ENCODE data around the gene RRAGC.

The RRAGC gene

GRCh38 chr1:38804062-38804886, 55.3 kb downstream of the RRAGC start:
- Histone ChIP-seq H3K4ac (ENCODE audit: low read depth in 1 of 2, low read length in 2 of 2) (no peak overlapping the region), H2AFZ (ENCODE audit: low read depth, low read length) (peak overlapping the region; percentile 64), H4K8ac (ENCODE audit: low read length) (peak overlapping the region; percentile 36), H2BK12ac (ENCODE audit: low read length in 2 of 2) (no peak overlapping the region), H3K27me3 (ENCODE audit: control insufficient read depth in 1 of 2, insufficient read depth in 1 of 2, low read length in 2 of 2) (peaks cover 68 to 69% of the 10 kb centered on the region in 2 experiments), H3K36me3 (ENCODE audit: control insufficient read depth in 1 of 2, insufficient read depth in 2 of 2, low read depth in 1 of 2, low read length in 2 of 2) (no peaks in the 10 kb centered on the region), H3K4me3 (ENCODE audit: insufficient read depth in 1 of 2, low read depth in 1 of 2, low read length in 2 of 2) (peak overlapping the region; percentile 42 to 59), H3K9me3 (ENCODE audit: control insufficient read depth, low read length) (peaks cover 8% of the 10 kb centered on the region), H4K91ac (ENCODE audit: low read length) (no peak overlapping the region), H2AK5ac (ENCODE audit: low read length, severe bottlenecking) (no peak overlapping the region), H3K14ac (ENCODE audit: low read length in 2 of 2) (no peak overlapping the region), H2BK5ac (ENCODE audit: low read depth, low read length, poor library complexity, severe bottlenecking) (no peak overlapping the region), H3K18ac (ENCODE audit: low read depth in 1 of 2, low read length in 2 of 2) (no peak overlapping the region), H3K4me1 (ENCODE audit: control insufficient read depth, insufficient read depth, low read depth, low read length) (peaks cover 7% of the 10 kb centered on the region), H2BK15ac (ENCODE audit: low read depth, poor library complexity, severe bottlenecking) (no peak overlapping the region), H3K27ac (ENCODE audit: low read length, poor library complexity, severe bottlenecking) (no peak overlapping the region), H3K79me1 (replicated peaks; ENCODE audit: low read length, poor library complexity, severe bottlenecking) (no peaks in the 10 kb centered on the region), H3K4me2 (ENCODE audit: low read length, poor library complexity, severe bottlenecking) (peak overlapping the region; percentile 87), H2BK120ac (ENCODE audit: low read depth, low read length) (no peak overlapping the region), H3K9ac (ENCODE audit: low read length) (no peak overlapping the region), H3K23ac (ENCODE audit: low read length in 2 of 2) (no peak overlapping the region)
- DNase-seq = peak; percentile 16
- 3% methylated on average over 43 of the region's 81 CpGs for WGBS

DNA sequence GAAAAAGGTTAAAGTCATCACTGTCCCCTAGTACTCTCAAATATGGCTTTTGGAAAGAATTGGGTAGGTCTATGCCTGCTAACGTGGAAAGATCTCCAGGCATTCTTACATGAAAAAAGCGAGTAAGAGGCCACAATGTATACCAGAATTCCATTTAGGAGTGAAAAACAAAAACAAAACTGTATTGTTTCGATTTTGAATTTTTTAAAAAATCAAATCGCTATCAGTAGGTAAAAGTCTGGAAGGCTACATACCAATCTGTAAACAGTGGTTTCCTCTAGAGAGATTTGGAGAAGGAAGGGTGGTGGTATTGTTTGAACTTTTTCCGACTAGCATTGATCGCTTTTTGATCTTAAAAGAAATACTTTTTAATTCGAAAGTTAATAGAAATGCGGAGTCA, 55.9 kb downstream of the RRAGC start:
- Histone ChIP-seq H3K23ac (ENCODE audit: low read length in 2 of 2) (no peak overlapping the region), H3K4me1 (ENCODE audit: control insufficient read depth, insufficient read depth, low read depth, low read length) (peaks cover 7% of the 10 kb centered on the region), H3K14ac (ENCODE audit: low read length in 2 of 2) (no peak overlapping the region), H3K36me3 (ENCODE audit: control insufficient read depth in 1 of 2, insufficient read depth in 2 of 2, low read depth in 1 of 2, low read length in 2 of 2) (no peaks in the 10 kb centered on the region), H3K4me2 (ENCODE audit: low read length, poor library complexity, severe bottlenecking) (peak overlapping the region; percentile 87), H2BK5ac (ENCODE audit: low read depth, low read length, poor library complexity, severe bottlenecking) (no peak overlapping the region), H3K9me3 (ENCODE audit: control insufficient read depth, low read length) (peaks cover 8% of the 10 kb centered on the region), H2BK15ac (ENCODE audit: low read depth, poor library complexity, severe bottlenecking) (no peak overlapping the region), H2AFZ (ENCODE audit: low read depth, low read length) (no peak overlapping the region), H2BK12ac (ENCODE audit: low read length in 2 of 2) (no peak overlapping the region), H3K79me1 (replicated peaks; ENCODE audit: low read length, poor library complexity, severe bottlenecking) (no peaks in the 10 kb centered on the region), H4K91ac (ENCODE audit: low read length) (no peak overlapping the region), H3K27me3 (ENCODE audit: control insufficient read depth in 1 of 2, insufficient read depth in 1 of 2, low read length in 2 of 2) (peaks cover 63 to 68% of the 10 kb centered on the region in 2 experiments), H3K4me3 (ENCODE audit: insufficient read depth in 1 of 2, low read depth in 1 of 2, low read length in 2 of 2) (peak overlapping the region; percentile 42 to 59), H3K27ac (ENCODE audit: low read length, poor library complexity, severe bottlenecking) (no peak overlapping the region), H3K9ac (ENCODE audit: low read length) (no peak overlapping the region), H3K18ac (ENCODE audit: low read depth in 1 of 2, low read length in 2 of 2) (no peak overlapping the region), H2AK5ac (ENCODE audit: low read length, severe bottlenecking) (no peak overlapping the region), H4K8ac (ENCODE audit: low read length) (no peak overlapping the region), H3K4ac (ENCODE audit: low read depth in 1 of 2, low read length in 2 of 2) (no peak overlapping the region), H2BK120ac (ENCODE audit: low read depth, low read length) (no peak overlapping the region)
- WGBS = 22% methylated on average over 6 of the region's 8 CpGs
- peak; percentile 21 for DNase-seq

DNA sequence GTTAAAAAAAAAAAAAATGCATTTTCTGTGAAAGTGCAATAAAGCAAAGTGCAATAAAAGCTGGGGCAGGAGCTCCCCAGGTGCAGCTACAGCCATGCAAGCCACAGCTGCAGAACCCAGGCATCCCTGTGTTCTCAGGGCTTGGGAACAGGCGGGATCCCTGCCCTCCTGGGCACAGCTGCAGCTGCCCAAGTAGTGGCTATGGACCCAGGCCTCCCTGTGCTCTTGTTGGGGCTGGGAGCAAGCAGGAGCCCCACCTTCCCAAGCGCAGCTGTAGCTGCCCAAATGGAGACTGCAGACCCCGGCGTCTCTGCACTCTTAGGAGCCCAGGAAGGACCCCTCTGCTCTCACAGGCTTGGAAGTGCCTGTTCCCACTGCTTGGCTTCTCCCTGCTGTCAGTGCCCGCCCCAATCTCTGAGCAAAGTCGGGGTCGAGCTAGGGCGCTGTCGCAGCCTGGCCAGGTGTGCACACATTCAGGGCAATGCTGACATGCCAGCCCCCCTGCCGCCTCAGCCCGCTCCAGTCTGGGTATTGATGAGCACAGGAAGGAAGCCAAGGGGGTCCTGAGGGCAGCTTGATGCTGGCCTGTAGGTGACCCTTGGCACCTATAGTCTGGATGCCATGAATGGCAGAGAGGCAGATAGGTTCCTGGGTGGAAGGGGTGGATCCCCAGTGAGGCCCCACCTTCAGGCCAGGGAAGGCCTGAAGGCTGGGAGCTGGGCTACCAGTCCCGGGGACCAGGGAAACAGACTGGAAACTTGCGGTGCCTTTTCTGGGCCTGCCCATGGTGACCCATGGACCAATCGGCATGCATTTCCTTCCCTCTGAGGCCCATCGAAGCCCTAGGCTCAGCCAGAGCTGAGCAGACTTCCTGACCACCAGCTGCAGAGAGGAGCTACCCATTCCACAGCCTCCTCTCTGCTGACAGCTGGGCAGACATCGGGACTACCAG, 58.6 kb downstream of the RRAGC start:
- no peak overlapping the region for H3K9ac ChIP-seq (ENCODE audit: low read length)
- no peak overlapping the region for H2BK12ac ChIP-seq (ENCODE audit: low read length in 2 of 2)
- no peak overlapping the region for H3K14ac ChIP-seq (ENCODE audit: low read length in 2 of 2)
- H3K4me1 ChIP-seq (ENCODE audit: control insufficient read depth, insufficient read depth, low read depth, low read length) = peaks cover 7% of the 10 kb centered on the region
- H3K18ac ChIP-seq (ENCODE audit: low read depth in 1 of 2, low read length in 2 of 2) = no peak overlapping the region
- no peaks in the 10 kb centered on the region for H3K36me3 ChIP-seq (ENCODE audit: control insufficient read depth in 1 of 2, insufficient read depth in 2 of 2, low read depth in 1 of 2, low read length in 2 of 2)
- peaks cover 4% of the 10 kb centered on the region for H3K9me3 ChIP-seq (ENCODE audit: control insufficient read depth, low read length)
- WGBS = 85% methylated on average over 16 of the region's 16 CpGs
- H2BK15ac ChIP-seq (ENCODE audit: low read depth, poor library complexity, severe bottlenecking) = no peak overlapping the region
- no peak overlapping the region for H3K23ac ChIP-seq (ENCODE audit: low read length in 2 of 2)
- H3K4me3 ChIP-seq (ENCODE audit: insufficient read depth in 1 of 2, low read depth in 1 of 2, low read length in 2 of 2) = no peak overlapping the region
- H3K27me3 ChIP-seq (ENCODE audit: control insufficient read depth in 1 of 2, insufficient read depth in 1 of 2, low read length in 2 of 2) = peaks cover 42 to 49% of the 10 kb centered on the region in 2 experiments
- no peak overlapping the region for H2AFZ ChIP-seq (ENCODE audit: low read depth, low read length)
- no peak overlapping the region for H3K4ac ChIP-seq (ENCODE audit: low read depth in 1 of 2, low read length in 2 of 2)
- H4K8ac ChIP-seq (ENCODE audit: low read length) = no peak overlapping the region
- no peak overlapping the region for H2BK120ac ChIP-seq (ENCODE audit: low read depth, low read length)
- H2BK5ac ChIP-seq (ENCODE audit: low read depth, low read length, poor library complexity, severe bottlenecking) = no peak overlapping the region
- H3K79me1 ChIP-seq (replicated peaks; ENCODE audit: low read length, poor library complexity, severe bottlenecking) = no peaks in the 10 kb centered on the region
- no peak overlapping the region for H3K4me2 ChIP-seq (ENCODE audit: low read length, poor library complexity, severe bottlenecking)
- no peak overlapping the region for H3K27ac ChIP-seq (ENCODE audit: low read length, poor library complexity, severe bottlenecking)
- no peak overlapping the region for H2AK5ac ChIP-seq (ENCODE audit: low read length, severe bottlenecking)
- H4K91ac ChIP-seq (ENCODE audit: low read length) = no peak overlapping the region
- DNase-seq = no peak

- Histone ChIP-seq H3K27ac (ENCODE audit: low read length, poor library complexity, severe bottlenecking) (no peak overlapping the region), H2AFZ (ENCODE audit: low read depth, low read length) (no peak overlapping the region), H2AK5ac (ENCODE audit: low read length, severe bottlenecking) (no peak overlapping the region), H2BK15ac (ENCODE audit: low read depth, poor library complexity, severe bottlenecking) (no peak overlapping the region), H3K9me3 (ENCODE audit: control insufficient read depth, low read length) (peaks cover 32% of the 10 kb centered on the region), H4K91ac (ENCODE audit: low read length) (no peak overlapping the region), H2BK12ac (ENCODE audit: low read length in 2 of 2) (no peak overlapping the region), H3K4me1 (ENCODE audit: control insufficient read depth, insufficient read depth, low read depth, low read length) (no peaks in the 10 kb centered on the region), H3K79me1 (replicated peaks; ENCODE audit: low read length, poor library complexity, severe bottlenecking) (no peaks in the 10 kb centered on the region), H3K4ac (ENCODE audit: low read depth in 1 of 2, low read length in 2 of 2) (no peak overlapping the region), H3K14ac (ENCODE audit: low read length in 2 of 2) (no peak overlapping the region), H3K4me3 (ENCODE audit: insufficient read depth in 1 of 2, low read depth in 1 of 2, low read length in 2 of 2) (no peak overlapping the region), H2BK120ac (ENCODE audit: low read depth, low read length) (no peak overlapping the region), H3K36me3 (ENCODE audit: control insufficient read depth in 1 of 2, insufficient read depth in 2 of 2, low read depth in 1 of 2, low read length in 2 of 2) (no peaks in the 10 kb centered on the region), H3K18ac (ENCODE audit: low read depth in 1 of 2, low read length in 2 of 2) (no peak overlapping the region), H3K27me3 (ENCODE audit: control insufficient read depth in 1 of 2, insufficient read depth in 1 of 2, low read length in 2 of 2) (peaks cover 26 to 28% of the 10 kb centered on the region in 2 experiments), H3K4me2 (ENCODE audit: low read length, poor library complexity, severe bottlenecking) (no peak overlapping the region), H2BK5ac (ENCODE audit: low read depth, low read length, poor library complexity, severe bottlenecking) (no peak overlapping the region), H4K8ac (ENCODE audit: low read length) (no peak overlapping the region), H3K23ac (ENCODE audit: low read length in 2 of 2) (no peak overlapping the region), H3K9ac (ENCODE audit: low read length) (no peak overlapping the region)
- DNase-seq = no peak
These were observed 66.3 kb downstream of the RRAGC start for GRCh38 chr1:38793299-38793698.
